ENCODE results near the gene HHEX.
"Not testable (repeated sequence)": the region's sequence is repeated elsewhere in the genome, so short reads cannot be mapped to it uniquely, and the experiment has no call there.

Gene HHEX

GRCh38 chr10:92689663-92690210, at the start of gene HHEX:
TSS of gene HHEX (plus strand) at chr10:92689955. CDS start at chr10:92689987, 32 bp downstream.
- DNase-seq, result peak; percentile 27 to 41

GRCh38 chr10:92640107-92640506, 49.6 kb upstream of the HHEX start:
- no peak for DNase-seq

- DNase-seq, result no peak
These were observed 48.3 kb upstream of the HHEX start for GRCh38 chr10:92641492-92641891.

GRCh38 chr10:92644921-92645320, 44.8 kb upstream of the HHEX start:
- DNase-seq, result no peak

- DNase-seq, result not testable (repeated sequence)
These were observed 38.9 kb upstream of the HHEX start for GRCh38 chr10:92650864-92651263.

- DNase-seq, result no peak
These were observed 34.3 kb upstream of the HHEX start for GRCh38 chr10:92655426-92655825.

GRCh38 chr10:92656266-92656961, 33.3 kb upstream of the HHEX start:
- DNase-seq, result no peak

GRCh38 chr10:92657024-92657423, 32.7 kb upstream of the HHEX start:
- no peak for DNase-seq

GRCh38 chr10:92662848-92663247, 26.9 kb upstream of the HHEX start:
- DNase-seq, result no peak

GRCh38 chr10:92664322-92664721, 25.4 kb upstream of the HHEX start:
- DNase-seq, result no peak

- no peak for DNase-seq
These were observed 22.7 kb upstream of the HHEX start for GRCh38 chr10:92667078-92667477.

- DNase-seq, result no peak
These were observed 12.0 kb upstream of the HHEX start for GRCh38 chr10:92677708-92678107.

GRCh38 chr10:92678206-92678605, 11.5 kb upstream of the HHEX start:
- no peak for DNase-seq

GRCh38 chr10:92681306-92681834, 8.4 kb upstream of the HHEX start:
- DNase-seq, result no peak

- no peak for DNase-seq
These were observed 1.2 kb upstream of the HHEX start for GRCh38 chr10:92688573-92688926.

GRCh38 chr10:92688927-92689662, 660 bp upstream of the HHEX start:
- DNase-seq, result peak; percentile 15 to 20

- peak; percentile 72 to 77 for DNase-seq
These were observed 608 bp downstream of the HHEX start for GRCh38 chr10:92690211-92690914.

GRCh38 chr10:92690915-92691590, 1.3 kb downstream of the HHEX start:
- peak in 1 of 2 experiments; percentile 8 for DNase-seq

GRCh38 chr10:92691591-92692079, 1.9 kb downstream of the HHEX start:
- peak; percentile 11 to 18 for DNase-seq

GRCh38 chr10:92692080-92692671, 2.4 kb downstream of the HHEX start:
- peak in 1 of 2 experiments; percentile 5 for DNase-seq

- no peak for DNase-seq
These were observed 3.2 kb downstream of the HHEX start for GRCh38 chr10:92692697-92693533.

Measured in activated CD4-positive, alpha-beta T cell treated with anti-CD3 and anti-CD28 coated beads, Interleukin-2, amount 50 U/mL, for 48 hours (primary cell).